Measurements from ENCODE around the gene FGR.

GRCh38 chr1:27666294-27666693 lies 31.3 kb upstream of the FGR start:
- TF ChIP-seq YY1 (IDR thresholded peaks at IDR 0.05; ENCODE audit: extremely low read depth, insufficient replicate concordance, low read depth, low read length), result no peak
- TF ChIP-seq, protein P1, sequence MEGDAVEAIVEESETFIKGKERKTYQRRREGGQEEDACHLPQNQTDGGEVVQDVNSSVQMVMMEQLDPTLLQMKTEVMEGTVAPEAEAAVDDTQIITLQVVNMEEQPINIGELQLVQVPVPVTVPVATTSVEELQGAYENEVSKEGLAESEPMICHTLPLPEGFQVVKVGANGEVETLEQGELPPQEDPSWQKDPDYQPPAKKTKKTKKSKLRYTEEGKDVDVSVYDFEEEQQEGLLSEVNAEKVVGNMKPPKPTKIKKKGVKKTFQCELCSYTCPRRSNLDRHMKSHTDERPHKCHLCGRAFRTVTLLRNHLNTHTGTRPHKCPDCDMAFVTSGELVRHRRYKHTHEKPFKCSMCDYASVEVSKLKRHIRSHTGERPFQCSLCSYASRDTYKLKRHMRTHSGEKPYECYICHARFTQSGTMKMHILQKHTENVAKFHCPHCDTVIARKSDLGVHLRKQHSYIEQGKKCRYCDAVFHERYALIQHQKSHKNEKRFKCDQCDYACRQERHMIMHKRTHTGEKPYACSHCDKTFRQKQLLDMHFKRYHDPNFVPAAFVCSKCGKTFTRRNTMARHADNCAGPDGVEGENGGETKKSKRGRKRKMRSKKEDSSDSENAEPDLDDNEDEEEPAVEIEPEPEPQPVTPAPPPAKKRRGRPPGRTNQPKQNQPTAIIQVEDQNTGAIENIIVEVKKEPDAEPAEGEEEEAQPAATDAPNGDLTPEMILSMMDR (IDR thresholded peaks at IDR 0.05 in 2 of 3, conservative IDR thresholded peaks at IDR 0.05 in 1 of 3; ENCODE audit: borderline replicate concordance in 1 of 3, insufficient read depth in 1 of 3, low read depth in 2 of 3, low read length in 2 of 3), result no peak
